Astrocyte (in vitro differentiated cells and primary cell): ENCODE data around the gene TMEM115. TPM values are rescaled to one million over a fixed set of nuclear protein-coding genes. Genes with fewer than 3 reads are reported as not detected.

ENCODE experiments used
- DNase-seq: peaks from one replicate; pipeline ENCODE4 v3.0.0-alpha.2; 2010; ENCODE audit warnings: low read depth
- FAIRE-seq: peaks from 2 replicates; lab custom pipeline; 2011; peaks lifted over from hg19 to GRCh38; lab: Jason Lieb, UNC
- H2AFZ ChIP-seq: 2 replicates; pipeline ENCODE4 v1.6.0; 2012; ENCODE audit warnings: low read depth, low read length, inconsistent platforms
- H3K27ac ChIP-seq: 2 replicates; pipeline ENCODE4 v1.5.1; 2011; ENCODE audit warnings: low read depth, low read length, inconsistent platforms
- H3K27me3 ChIP-seq: 2 replicates; pipeline ENCODE4 v1.6.0; 2011; ENCODE audit warnings: low read length, inconsistent platforms; ENCODE audit not compliant: insufficient read depth
- H3K36me3 ChIP-seq: 2 replicates; pipeline ENCODE4 v1.5.1; 2011; ENCODE audit warnings: low read length, inconsistent platforms; ENCODE audit not compliant: insufficient read depth
- H3K4me1 ChIP-seq: 2 replicates; pipeline ENCODE4 v1.5.1; 2011; ENCODE audit warnings: low read length, inconsistent platforms; ENCODE audit not compliant: insufficient read depth
- H3K4me2 ChIP-seq: 2 replicates; pipeline ENCODE4 v1.6.0; 2012; ENCODE audit warnings: low read length, inconsistent platforms
- H3K4me3 ChIP-seq: 2 replicates; pipeline ENCODE4 v1.5.1; 2011; ENCODE audit warnings: low read depth, mild to moderate bottlenecking, low read length, inconsistent platforms; ENCODE audit not compliant: insufficient read depth
- H3K79me2 ChIP-seq: 2 replicates; pipeline ENCODE4 v1.6.0; 2012; ENCODE audit warnings: mild to moderate bottlenecking, low read length, inconsistent platforms; ENCODE audit not compliant: insufficient read depth
- H3K9ac ChIP-seq: 2 replicates; pipeline ENCODE4 v1.6.0; 2012; ENCODE audit warnings: mild to moderate bottlenecking, low read length, inconsistent platforms
- H3K9me3 ChIP-seq: 2 replicates; pipeline ENCODE4 v1.5.1; 2012; ENCODE audit warnings: low read depth, mild to moderate bottlenecking, low read length, inconsistent platforms; ENCODE audit not compliant: insufficient read depth
- H4K20me1 ChIP-seq: 2 replicates; pipeline ENCODE4 v1.6.0; 2012; ENCODE audit warnings: low read length, inconsistent platforms; ENCODE audit not compliant: insufficient read depth
- H3K27ac Mint-ChIP-seq: one replicate; pipeline ENCODE4 v1.8.0; 2021; ENCODE audit warnings: mild to moderate bottlenecking, mixed read lengths; ENCODE audit not compliant: unreplicated experiment
- H3K27me3 Mint-ChIP-seq: one replicate; pipeline ENCODE4 v1.8.0; 2021; ENCODE audit warnings: low read depth, mixed read lengths; ENCODE audit not compliant: unreplicated experiment
- H3K36me3 Mint-ChIP-seq: one replicate; pipeline ENCODE4 v1.8.0; 2021; ENCODE audit warnings: low read depth, mixed read lengths; ENCODE audit not compliant: unreplicated experiment
- H3K4me1 Mint-ChIP-seq: one replicate; pipeline ENCODE4 v1.8.0; 2021; ENCODE audit warnings: low read depth, mixed read lengths; ENCODE audit not compliant: unreplicated experiment
- H3K4me3 Mint-ChIP-seq: one replicate; pipeline ENCODE4 v1.8.0; 2021; ENCODE audit warnings: mild to moderate bottlenecking, moderate library complexity, mixed read lengths; ENCODE audit not compliant: unreplicated experiment
- H3K9me3 Mint-ChIP-seq: one replicate; pipeline ENCODE4 v1.8.0; 2021; ENCODE audit warnings: mild to moderate bottlenecking, mixed read lengths; ENCODE audit not compliant: unreplicated experiment
- CTCF ChIP-seq: IDR thresholded peaks from 2 replicates; pipeline ENCODE4 v1.5.1; 2011; ENCODE audit warnings: low read depth, mild to moderate bottlenecking, inconsistent platforms, low read length, moderate library complexity; ENCODE audit not compliant: insufficient read depth
- EZH2 ChIP-seq: IDR thresholded peaks from 2 replicates; pipeline ENCODE4 v1.6.1; 2012; ENCODE audit warnings: mild to moderate bottlenecking, low read length, inconsistent platforms; ENCODE audit not compliant: insufficient read depth
- total RNA-seq: library from RNA; stranded (reverse); gene quantifications from 2 replicates; pipeline ENCODE4 v1.2.1, GENCODE V29; 2021

The TMEM115 gene
- total RNA-seq, 1 donor from 2014 or later = 48.7 TPM

GRCh38 chr3:50321336-50322114 lies 37.8 kb downstream of the TMEM115 start:
- Histone ChIP-seq H4K20me1 (peaks cover 41% of the 10 kb centered on the region), H3K9me3 (no peaks in the 10 kb centered on the region), H3K36me3 (peaks cover 13% of the 10 kb centered on the region), H3K4me2 (peak overlapping the region; percentile 93), H3K27ac (peak overlapping the region; percentile 100), H3K27me3 (no peaks in the 10 kb centered on the region), H3K9ac (peak overlapping the region; percentile 96), H2AFZ (peak overlapping the region; percentile 92), H3K4me3 (peak overlapping the region; percentile 95), H3K79me2 (peaks cover 43% of the 10 kb centered on the region), H3K4me1 (peaks cover 26% of the 10 kb centered on the region)
- Mint-ChIP-seq H3K27me3 (no peaks in the 10 kb centered on the region), H3K4me1 (peaks cover 18% of the 10 kb centered on the region), H3K4me3 (peak overlapping the region; percentile 85), H3K9me3 (no peaks in the 10 kb centered on the region), H3K36me3 (peaks cover 15% of the 10 kb centered on the region), H3K27ac (peak overlapping the region; percentile 98)
- no peak for FAIRE-seq
- TF ChIP-seq EZH2 (no peak), CTCF (peak; percentile 7)
- DNase-seq = peak; percentile 79

GRCh38 chr3:50320853-50321335 lies 38.4 kb downstream of the TMEM115 start:
- H3K4me3 Mint-ChIP-seq = peak overlapping the region; percentile 93
- H3K27ac Mint-ChIP-seq = peak overlapping the region; percentile 96
- H3K27me3 ChIP-seq = no peaks in the 10 kb centered on the region
- peak overlapping the region; percentile 100 for H3K27ac ChIP-seq
- no peaks in the 10 kb centered on the region for H3K9me3 Mint-ChIP-seq
- peaks cover 13% of the 10 kb centered on the region for H3K36me3 ChIP-seq
- peaks cover 29% of the 10 kb centered on the region for H3K4me1 ChIP-seq
- peak overlapping the region; percentile 92 for H2AFZ ChIP-seq
- H3K4me2 ChIP-seq = peak overlapping the region; percentile 93
- peak overlapping the region; percentile 95 for H3K4me3 ChIP-seq
- DNase-seq = peak; percentile 36
- H3K9me3 ChIP-seq = no peaks in the 10 kb centered on the region
- H3K36me3 Mint-ChIP-seq = peaks cover 18% of the 10 kb centered on the region
- TF ChIP-seq CTCF (no peak), EZH2 (no peak)
- H3K79me2 ChIP-seq = peaks cover 41% of the 10 kb centered on the region
- no peak for FAIRE-seq
- H3K27me3 Mint-ChIP-seq = no peaks in the 10 kb centered on the region
- peaks cover 23% of the 10 kb centered on the region for H3K4me1 Mint-ChIP-seq
- peaks cover 46% of the 10 kb centered on the region for H4K20me1 ChIP-seq
- H3K9ac ChIP-seq = peak overlapping the region; percentile 96
